Upper lobe of right lung (tissue), 1 donor: ENCODE results near the gene LRP1-AS. TPM values are rescaled to one million over a fixed set of nuclear protein-coding genes. Genes with fewer than 3 reads are reported as not detected.

ENCODE experiments used
- ATAC-seq: fragments of 200-7000 bp; cut with Tn5 transposase; one replicate; pipeline ENCODE4 v1.9.1; 2020; ENCODE audit warnings: mild to moderate bottlenecking, moderate library complexity
- DNase-seq: peaks from one replicate; pipeline ENCODE4 v3.0.0-alpha.2; 2020
- H3K27ac ChIP-seq: fragments of 200-600 bp; one replicate; pipeline ENCODE4 v1.8.0; 2022
- H3K27me3 ChIP-seq: fragments of 200-600 bp; one replicate; pipeline ENCODE4 v1.8.0; 2022; ENCODE audit warnings: mild to moderate bottlenecking
- H3K36me3 ChIP-seq: fragments of 200-600 bp; one replicate; pipeline ENCODE4 v1.8.0; 2022
- H3K4me1 ChIP-seq: fragments of 200-600 bp; one replicate; pipeline ENCODE4 v1.8.0; 2022
- H3K4me3 ChIP-seq: fragments of 200-600 bp; one replicate; pipeline ENCODE4 v1.8.0; 2022; ENCODE audit warnings: mild to moderate bottlenecking
- H3K9me3 ChIP-seq: fragments of 200-600 bp; one replicate; pipeline ENCODE4 v1.8.0; 2022
- CTCF ChIP-seq: fragments of 200-600 bp; IDR thresholded peaks from one replicate; pipeline ENCODE4 v1.8.0; 2022; ENCODE audit warnings: antibody characterized with exemption
- intact Hi-C: fragments of 100-400 bp; cut with DNase I; formaldehyde crosslinking; loops from one replicate; pipeline ENCODE4 v1.11.0; 2022
- microRNA-seq: library from miRNA; unstranded; fragments of <30 nt; microRNA quantifications from one replicate; pipeline ENCODE4 v1.2.0, GENCODE V29; 2020; ENCODE audit warnings: borderline microRNAs expressed
- total RNA-seq: library from RNA; stranded (reverse); fragmentation: NEBNext Ultra II Directional; extraction: Animal tissue kit (Norgen Biotek cat#: 25700); gene quantifications from one replicate; pipeline ENCODE4 v1.2.1, GENCODE V29; 2021
- donor health status: DM: no; HTN: yes; CAD: no; lungs with severe emphysema.

LRP1-AS gene
- total RNA-seq, 1 donor from 2014 or later, result not detected

- H3K27ac ChIP-seq, result no peak overlapping the region
- no peaks in the 10 kb centered on the region for H3K9me3 ChIP-seq
- no peak overlapping the region for H3K4me3 ChIP-seq
- TF ChIP-seq CTCF, result no peak
- intact Hi-C loops, result no loop called here
- H3K27me3 ChIP-seq, result no peaks in the 10 kb centered on the region
- H3K4me1 ChIP-seq, result peaks cover 29% of the 10 kb centered on the region
- no peak for DNase-seq
- peaks cover 81% of the 10 kb centered on the region for H3K36me3 ChIP-seq
- ATAC-seq, result no peak
Observed at GRCh38 chr12:57096748-57097553, 50.5 kb downstream of the LRP1-AS start.

GRCh38 chr12:57096099-57096572 is 51.3 kb downstream of the LRP1-AS start:
- Histone ChIP-seq H3K36me3 (peaks cover 81% of the 10 kb centered on the region), H3K27ac (no peak overlapping the region), H3K4me1 (peaks cover 38% of the 10 kb centered on the region), H3K27me3 (no peaks in the 10 kb centered on the region), H3K4me3 (no peak overlapping the region), H3K9me3 (no peaks in the 10 kb centered on the region)
- no peak for TF ChIP-seq CTCF
- DNase-seq, result no peak
- peak; percentile 6 for ATAC-seq
- intact Hi-C loops, result no loop called here

GRCh38 chr12:57095440-57095839 is 52.0 kb downstream of the LRP1-AS start:
- DNase-seq (no peak), ATAC-seq (no peak)
- Histone ChIP-seq H3K9me3 (no peaks in the 10 kb centered on the region), H3K4me1 (peaks cover 45% of the 10 kb centered on the region), H3K27me3 (no peaks in the 10 kb centered on the region), H3K4me3 (no peak overlapping the region), H3K27ac (no peak overlapping the region), H3K36me3 (peaks cover 84% of the 10 kb centered on the region)
- intact Hi-C loops, result no loop called here
- no peak for TF ChIP-seq CTCF

Small RNA genes within 50 kb of the gene (microRNA-seq; reads per million reads assigned to microRNA genes)
- gene MIR1228, result 0.99 reads per million

Other genes with a start within 250 kb of the LRP1-AS start
- gene SDR9C7, start 213.2 kb downstream of the LRP1-AS start, total RNA-seq, result not detected
- gene RDH16, start 190.0 kb downstream of the LRP1-AS start, total RNA-seq, result 0.32 TPM
- gene ZBTB39, start 141.1 kb downstream of the LRP1-AS start, total RNA-seq, result 7.2 TPM
- gene TAC3, start 131.1 kb downstream of the LRP1-AS start, total RNA-seq, result not detected
- 1.4 TPM for gene MYO1A, start 97.5 kb downstream of the LRP1-AS start, total RNA-seq
- 14.1 TPM for gene NEMP1, start 68.8 kb downstream of the LRP1-AS start, total RNA-seq
- gene NAB2, start 58.5 kb downstream of the LRP1-AS start, total RNA-seq, result 37.3 TPM
- gene STAT6, start 36.3 kb downstream of the LRP1-AS start, total RNA-seq, result 230 TPM
- 261 TPM for gene LRP1, start 19.1 kb downstream of the LRP1-AS start, total RNA-seq
- not detected for gene NXPH4, start 69.2 kb upstream of the LRP1-AS start, total RNA-seq
- 59.2 TPM for gene SHMT2, start 82.1 kb upstream of the LRP1-AS start, total RNA-seq
- 6.0 TPM for gene STAC3, start 103.6 kb upstream of the LRP1-AS start, total RNA-seq